ENCODE measurements around the gene MFN1. TPM values are rescaled to one million over a fixed set of nuclear protein-coding genes. Genes with fewer than 3 reads are reported as not detected.

MFN1 gene
- total RNA-seq, 1 donor from 2014 or later, result 65.7 TPM

DNA sequence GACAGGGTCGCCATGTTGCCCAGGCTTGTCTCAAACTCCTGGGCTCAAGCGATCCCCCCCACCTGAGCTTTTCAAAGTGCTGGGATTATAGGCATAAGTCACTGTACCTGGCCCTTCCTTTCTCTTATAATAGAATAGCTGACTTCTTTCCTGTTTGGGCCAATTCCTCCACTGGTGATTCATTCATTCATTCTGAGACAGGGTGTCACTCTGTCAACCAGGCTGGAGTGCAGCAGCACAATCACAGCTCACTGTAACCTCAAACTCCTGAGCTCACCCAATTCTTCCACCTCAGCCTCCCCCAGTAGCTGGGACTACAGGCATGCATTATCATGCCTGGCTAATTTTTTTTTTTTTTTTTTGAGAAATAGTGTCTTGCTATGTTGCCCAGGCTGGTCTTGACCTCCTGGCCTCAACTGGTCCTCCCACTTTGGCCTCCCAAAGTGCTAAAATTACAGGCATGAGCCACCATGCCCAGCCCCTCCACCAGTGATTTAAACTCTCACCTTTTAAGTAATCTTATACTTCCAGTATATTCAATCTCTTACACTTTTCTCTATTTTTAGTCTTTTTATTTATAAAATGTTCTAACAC, 82.9 kb downstream of the MFN1 start:
- DNase-seq (ENCODE audit: low read depth), result no peak

DNA sequence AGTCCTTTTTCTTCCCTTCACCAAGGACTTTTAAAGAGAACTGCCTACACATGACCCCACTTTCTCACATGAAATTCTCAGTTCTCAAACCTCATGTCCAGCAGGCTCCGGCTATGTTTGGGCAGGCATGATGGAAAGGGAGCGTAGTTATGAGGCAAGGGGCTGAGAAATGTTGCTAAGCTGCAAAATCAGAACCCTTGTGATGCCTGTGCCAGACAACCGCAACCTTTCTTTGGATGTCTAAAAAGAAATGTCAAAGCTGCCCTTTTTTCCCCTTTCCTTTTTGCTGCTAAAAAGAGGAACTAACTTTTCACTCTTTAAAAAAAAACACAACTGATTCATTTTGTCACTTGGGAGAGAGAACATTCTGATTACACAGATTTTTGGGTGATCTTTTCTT, 84.5 kb downstream of the MFN1 start:
- no peak for DNase-seq (ENCODE audit: low read depth)

- no peak for DNase-seq (ENCODE audit: low read depth)
These were observed 84.9 kb downstream of the MFN1 start for GRCh38 chr3:179432451-179432850.

DNA sequence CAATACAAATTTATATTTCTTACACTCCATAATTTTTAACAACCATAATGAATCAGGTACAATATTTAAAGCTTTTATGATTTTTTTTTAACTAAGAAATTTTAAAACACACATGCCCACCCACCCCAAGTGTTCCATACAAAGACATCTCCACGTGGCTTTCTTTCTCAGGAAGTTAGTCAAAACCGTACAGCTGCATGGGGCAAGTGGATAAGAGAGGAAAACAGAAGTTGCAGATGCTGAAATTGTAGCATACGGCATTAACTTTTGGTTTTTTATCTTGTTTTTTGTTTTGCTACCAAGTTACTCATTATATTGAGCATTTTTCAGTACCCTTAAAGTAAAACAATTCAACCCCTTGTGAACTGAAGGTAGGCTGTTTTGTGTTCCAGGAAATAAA, 89.0 kb downstream of the MFN1 start:
- no peak for DNase-seq (ENCODE audit: low read depth)

- DNase-seq (ENCODE audit: low read depth), result no peak
These were observed 91.3 kb downstream of the MFN1 start for GRCh38 chr3:179438841-179439240.

Other genes starting within 250 kb of the MFN1 start
- 31.3 and 40.1 TPM in 2 replicates for gene PIK3CA, start 199.4 kb upstream of the MFN1 start, total RNA-seq
- gene KCNMB3, start 96.6 kb upstream of the MFN1 start, total RNA-seq, result under 0.01 and 2.1 TPM in 2 replicates
- 51.4 and 60.9 TPM in 2 replicates for gene ZNF639, start 24.7 kb upstream of the MFN1 start, total RNA-seq
- 42.0 and 51.1 TPM in 2 replicates for gene GNB4, start 103.8 kb downstream of the MFN1 start, total RNA-seq
- 91.2 and 99.5 TPM in 2 replicates for gene ACTL6A, start 215.2 kb downstream of the MFN1 start, total RNA-seq